ENCODE measurements around the gene SLC25A21.

DNA sequence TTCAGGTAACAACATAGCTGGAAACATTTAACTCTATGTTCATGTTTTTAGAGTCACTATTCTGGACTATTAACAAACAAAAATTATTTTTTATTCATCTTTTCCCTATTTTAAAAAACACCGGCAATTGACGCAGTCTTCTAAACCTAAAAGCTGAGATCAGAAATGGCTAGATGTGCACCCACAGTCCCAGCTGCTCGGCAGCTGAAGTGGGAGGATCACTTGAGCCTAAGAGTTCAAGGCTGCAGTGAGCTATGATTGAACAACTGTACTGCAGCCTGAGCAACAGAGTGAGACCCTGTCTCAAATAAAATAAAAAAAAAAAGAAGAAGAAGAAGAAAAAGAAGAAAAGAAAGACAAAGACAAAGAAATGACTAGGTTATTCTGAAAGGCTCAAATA is 446.3 kb downstream of the SLC25A21 start:
- no peak for TF ChIP-seq SIN3A (IDR thresholded peaks at IDR 0.05; ENCODE audit: borderline replicate concordance, insufficient read depth, low read length)
- TF ChIP-seq TAF1 (IDR thresholded peaks at IDR 0.05; ENCODE audit: borderline replicate concordance, insufficient read depth, low read length) = no peak
- TF ChIP-seq, protein P1, sequence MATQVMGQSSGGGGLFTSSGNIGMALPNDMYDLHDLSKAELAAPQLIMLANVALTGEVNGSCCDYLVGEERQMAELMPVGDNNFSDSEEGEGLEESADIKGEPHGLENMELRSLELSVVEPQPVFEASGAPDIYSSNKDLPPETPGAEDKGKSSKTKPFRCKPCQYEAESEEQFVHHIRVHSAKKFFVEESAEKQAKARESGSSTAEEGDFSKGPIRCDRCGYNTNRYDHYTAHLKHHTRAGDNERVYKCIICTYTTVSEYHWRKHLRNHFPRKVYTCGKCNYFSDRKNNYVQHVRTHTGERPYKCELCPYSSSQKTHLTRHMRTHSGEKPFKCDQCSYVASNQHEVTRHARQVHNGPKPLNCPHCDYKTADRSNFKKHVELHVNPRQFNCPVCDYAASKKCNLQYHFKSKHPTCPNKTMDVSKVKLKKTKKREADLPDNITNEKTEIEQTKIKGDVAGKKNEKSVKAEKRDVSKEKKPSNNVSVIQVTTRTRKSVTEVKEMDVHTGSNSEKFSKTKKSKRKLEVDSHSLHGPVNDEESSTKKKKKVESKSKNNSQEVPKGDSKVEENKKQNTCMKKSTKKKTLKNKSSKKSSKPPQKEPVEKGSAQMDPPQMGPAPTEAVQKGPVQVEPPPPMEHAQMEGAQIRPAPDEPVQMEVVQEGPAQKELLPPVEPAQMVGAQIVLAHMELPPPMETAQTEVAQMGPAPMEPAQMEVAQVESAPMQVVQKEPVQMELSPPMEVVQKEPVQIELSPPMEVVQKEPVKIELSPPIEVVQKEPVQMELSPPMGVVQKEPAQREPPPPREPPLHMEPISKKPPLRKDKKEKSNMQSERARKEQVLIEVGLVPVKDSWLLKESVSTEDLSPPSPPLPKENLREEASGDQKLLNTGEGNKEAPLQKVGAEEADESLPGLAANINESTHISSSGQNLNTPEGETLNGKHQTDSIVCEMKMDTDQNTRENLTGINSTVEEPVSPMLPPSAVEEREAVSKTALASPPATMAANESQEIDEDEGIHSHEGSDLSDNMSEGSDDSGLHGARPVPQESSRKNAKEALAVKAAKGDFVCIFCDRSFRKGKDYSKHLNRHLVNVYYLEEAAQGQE (IDR thresholded peaks at IDR 0.05; ENCODE audit: insufficient read depth in 1 of 2, low read depth in 2 of 2, low read length in 2 of 2) = no peak
- TF ChIP-seq POLR2AphosphoS5 (IDR thresholded peaks at IDR 0.05; ENCODE audit: low read depth, low read length) = no peak
